HG03108 (cell line): ENCODE data around the gene ZNF836.
"Not testable (repeated sequence)": the region's sequence is repeated elsewhere in the genome, so short reads cannot be mapped to it uniquely, and the experiment has no call there.

Source experiments
- ATAC-seq: cut with Tn5 transposase; IDR thresholded peaks from one replicate; pipeline ENCODE4 v1.9.1; 2021; ENCODE audit warnings: moderate library complexity; ENCODE audit not compliant: unreplicated experiment

Gene ZNF836

GRCh38 chr19:52171321-52172169, at the start of gene ZNF836:
TSS of gene ZNF836 (minus strand) at chr19:52171621. CDS start at chr19:52168072, 3,549 bp downstream.
- ATAC-seq = peak; percentile 83

- ATAC-seq = no peak
Measured at GRCh38 chr19:52221031-52221430, 49.6 kb upstream of the ZNF836 start.

GRCh38 chr19:52219611-52220010, 48.2 kb upstream of the ZNF836 start:
- no peak for ATAC-seq

GRCh38 chr19:52217576-52217975, 46.2 kb upstream of the ZNF836 start:
- no peak for ATAC-seq

GRCh38 chr19:52216401-52216800, 45.0 kb upstream of the ZNF836 start:
- no peak for ATAC-seq

- no peak for ATAC-seq
Measured at GRCh38 chr19:52214241-52214640, 42.8 kb upstream of the ZNF836 start.

GRCh38 chr19:52212572-52213255, 41.3 kb upstream of the ZNF836 start:
- no peak for ATAC-seq

GRCh38 chr19:52211926-52212571, 40.6 kb upstream of the ZNF836 start:
- ATAC-seq = no peak

GRCh38 chr19:52211203-52211602, 39.8 kb upstream of the ZNF836 start:
- ATAC-seq = no peak

- ATAC-seq = no peak
Measured at GRCh38 chr19:52206481-52206880, 35.1 kb upstream of the ZNF836 start.

- not testable (repeated sequence) for ATAC-seq
Measured at GRCh38 chr19:52200755-52201391, 29.5 kb upstream of the ZNF836 start.

- ATAC-seq = no peak
Measured at GRCh38 chr19:52200044-52200443, 28.6 kb upstream of the ZNF836 start.

- no peak for ATAC-seq
Measured at GRCh38 chr19:52198678-52199077, 27.3 kb upstream of the ZNF836 start.

GRCh38 chr19:52197964-52198363, 26.5 kb upstream of the ZNF836 start:
- ATAC-seq = no peak

- no peak for ATAC-seq
Measured at GRCh38 chr19:52196256-52196967, 25.0 kb upstream of the ZNF836 start.

- ATAC-seq = no peak
Measured at GRCh38 chr19:52191951-52192350, 20.5 kb upstream of the ZNF836 start.

GRCh38 chr19:52191389-52191788, 20.0 kb upstream of the ZNF836 start:
- ATAC-seq = no peak

GRCh38 chr19:52190487-52191293, 19.3 kb upstream of the ZNF836 start:
- no peak for ATAC-seq

GRCh38 chr19:52189735-52190486, 18.5 kb upstream of the ZNF836 start, which contains the start of gene PPP2R1A:
TSS of gene PPP2R1A (plus strand) at chr19:52190052. CDS start at chr19:52190097, 45 bp downstream.
- ATAC-seq = peak; percentile 89
